DOHH2 (cell line): Measurements from ENCODE around the gene HES1.
A peak's percentile ranks its signal among the peaks of the same experiment; 100 is the strongest.

Experiments
- H3F3A ChIP-seq: fragments of 200-600 bp; sonication (generic), shearing (Covaris generic); 2 replicates; pipeline ENCODE4 v1.6.0; 2016; ENCODE audit warnings: antibody characterized with exemption, mild to moderate bottlenecking; ENCODE audit not compliant: control insufficient read depth, insufficient read depth
- H3K27ac ChIP-seq: fragments of 200-600 bp; sonication (generic); 2 replicates; pipeline ENCODE4 v1.5.1; 2014; ENCODE audit warnings: low read depth, mild to moderate bottlenecking, low read length, moderate library complexity
- H3K27me3 ChIP-seq: fragments of 200-600 bp; sonication (generic); 2 replicates; pipeline ENCODE4 v1.6.1; 2014; ENCODE audit warnings: mild to moderate bottlenecking, low read length, mixed read lengths; ENCODE audit not compliant: control insufficient read depth
- H3K36me3 ChIP-seq: fragments of 200-600 bp; sonication (generic); 2 replicates; pipeline ENCODE4 v1.6.1; 2014; ENCODE audit warnings: mild to moderate bottlenecking, low read length, moderate library complexity, mixed read lengths; ENCODE audit not compliant: control insufficient read depth
- H3K4me1 ChIP-seq: fragments of 200-600 bp; sonication (generic); 2 replicates; pipeline ENCODE4 v1.6.1; 2014; ENCODE audit warnings: mild to moderate bottlenecking, low read length, mixed read lengths; ENCODE audit not compliant: control insufficient read depth
- H3K4me2 ChIP-seq: fragments of 200-600 bp; sonication (generic); 2 replicates; pipeline ENCODE4 v1.6.0; 2014; ENCODE audit warnings: mild to moderate bottlenecking, low read length, moderate library complexity
- H3K4me3 ChIP-seq: fragments of 200-600 bp; sonication (generic); 2 replicates; pipeline ENCODE4 v1.5.1; 2014; ENCODE audit warnings: mild to moderate bottlenecking, low read length, mixed read lengths
- H3K79me2 ChIP-seq: fragments of 200-600 bp; sonication (generic); 2 replicates; pipeline ENCODE4 v1.6.1; 2014; ENCODE audit warnings: mild to moderate bottlenecking, low read length, mixed read lengths; ENCODE audit not compliant: control insufficient read depth
- H3K9me2 ChIP-seq: fragments of 200-600 bp; sonication (generic); replicated peaks from 2 replicates; pipeline ENCODE4 v1.6.1; 2014; ENCODE audit warnings: mild to moderate bottlenecking, low read length, mixed read lengths; ENCODE audit not compliant: control insufficient read depth
- H3K9me3 ChIP-seq: fragments of 200-600 bp; sonication (generic); 2 replicates; pipeline ENCODE4 v1.6.1; 2014; ENCODE audit warnings: antibody characterized with exemption, low read length, mixed read lengths; ENCODE audit not compliant: control insufficient read depth, insufficient read depth
- H4K20me1 ChIP-seq: fragments of 200-600 bp; sonication (generic); 2 replicates; pipeline ENCODE4 v1.6.0; 2014; ENCODE audit warnings: low read depth, mild to moderate bottlenecking, antibody characterized with exemption, low read length, moderate library complexity; ENCODE audit not compliant: control insufficient read depth, insufficient read depth
- EZH2phosphoT487 ChIP-seq: fragments of 200-600 bp; sonication (generic); IDR thresholded peaks from 2 replicates; pipeline ENCODE4 v1.6.1; 2017; ENCODE audit warnings: borderline replicate concordance, mild to moderate bottlenecking, antibody characterized with exemption, low read length, moderate library complexity, mixed read lengths
- TF ChIP-seq, protein P1 (sequence below): fragments of 200-600 bp; sonication (generic); IDR thresholded peaks from one replicate; pipeline ENCODE4 v1.5.1; 2014; ENCODE audit warnings: antibody characterized with exemption, mild to moderate bottlenecking, low read depth, low read length; ENCODE audit not compliant: poor library complexity, severe bottlenecking

Gene HES1

DNA sequence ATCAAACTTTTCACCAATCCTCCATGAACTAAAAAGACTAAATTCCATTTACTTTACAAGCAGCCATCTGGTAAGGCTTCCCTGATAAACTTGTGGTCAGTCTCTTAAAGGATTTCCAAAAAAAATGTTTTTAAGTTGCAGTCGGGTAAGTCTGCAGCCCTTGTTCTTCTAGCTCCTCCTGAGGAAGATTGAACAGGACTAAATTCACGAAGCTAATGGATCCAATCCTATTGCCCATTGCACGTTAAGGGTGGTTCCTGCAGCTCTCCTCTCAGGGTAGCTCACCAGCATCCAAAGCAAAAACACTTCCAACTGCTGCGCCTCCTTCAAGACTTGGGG lies 2.8 kb downstream of the HES1 start:
- H3K9me2 ChIP-seq = no peaks in the 10 kb centered on the region
- TF ChIP-seq, protein P1, sequence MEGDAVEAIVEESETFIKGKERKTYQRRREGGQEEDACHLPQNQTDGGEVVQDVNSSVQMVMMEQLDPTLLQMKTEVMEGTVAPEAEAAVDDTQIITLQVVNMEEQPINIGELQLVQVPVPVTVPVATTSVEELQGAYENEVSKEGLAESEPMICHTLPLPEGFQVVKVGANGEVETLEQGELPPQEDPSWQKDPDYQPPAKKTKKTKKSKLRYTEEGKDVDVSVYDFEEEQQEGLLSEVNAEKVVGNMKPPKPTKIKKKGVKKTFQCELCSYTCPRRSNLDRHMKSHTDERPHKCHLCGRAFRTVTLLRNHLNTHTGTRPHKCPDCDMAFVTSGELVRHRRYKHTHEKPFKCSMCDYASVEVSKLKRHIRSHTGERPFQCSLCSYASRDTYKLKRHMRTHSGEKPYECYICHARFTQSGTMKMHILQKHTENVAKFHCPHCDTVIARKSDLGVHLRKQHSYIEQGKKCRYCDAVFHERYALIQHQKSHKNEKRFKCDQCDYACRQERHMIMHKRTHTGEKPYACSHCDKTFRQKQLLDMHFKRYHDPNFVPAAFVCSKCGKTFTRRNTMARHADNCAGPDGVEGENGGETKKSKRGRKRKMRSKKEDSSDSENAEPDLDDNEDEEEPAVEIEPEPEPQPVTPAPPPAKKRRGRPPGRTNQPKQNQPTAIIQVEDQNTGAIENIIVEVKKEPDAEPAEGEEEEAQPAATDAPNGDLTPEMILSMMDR = no peak
- TF ChIP-seq EZH2phosphoT487 = no peak
- no peaks in the 10 kb centered on the region for H3K36me3 ChIP-seq
- H3K9me3 ChIP-seq = no peaks in the 10 kb centered on the region
- peaks cover 11% of the 10 kb centered on the region for H3K79me2 ChIP-seq
- no peak overlapping the region for H3K27ac ChIP-seq
- no peaks in the 10 kb centered on the region for H4K20me1 ChIP-seq
- peak overlapping the region; percentile 76 for H3K4me2 ChIP-seq
- no peak overlapping the region for H3K4me3 ChIP-seq
- H3K4me1 ChIP-seq = peaks cover 62% of the 10 kb centered on the region
- peaks cover 34% of the 10 kb centered on the region for H3F3A ChIP-seq
- H3K27me3 ChIP-seq = peaks cover 32% of the 10 kb centered on the region

DNA sequence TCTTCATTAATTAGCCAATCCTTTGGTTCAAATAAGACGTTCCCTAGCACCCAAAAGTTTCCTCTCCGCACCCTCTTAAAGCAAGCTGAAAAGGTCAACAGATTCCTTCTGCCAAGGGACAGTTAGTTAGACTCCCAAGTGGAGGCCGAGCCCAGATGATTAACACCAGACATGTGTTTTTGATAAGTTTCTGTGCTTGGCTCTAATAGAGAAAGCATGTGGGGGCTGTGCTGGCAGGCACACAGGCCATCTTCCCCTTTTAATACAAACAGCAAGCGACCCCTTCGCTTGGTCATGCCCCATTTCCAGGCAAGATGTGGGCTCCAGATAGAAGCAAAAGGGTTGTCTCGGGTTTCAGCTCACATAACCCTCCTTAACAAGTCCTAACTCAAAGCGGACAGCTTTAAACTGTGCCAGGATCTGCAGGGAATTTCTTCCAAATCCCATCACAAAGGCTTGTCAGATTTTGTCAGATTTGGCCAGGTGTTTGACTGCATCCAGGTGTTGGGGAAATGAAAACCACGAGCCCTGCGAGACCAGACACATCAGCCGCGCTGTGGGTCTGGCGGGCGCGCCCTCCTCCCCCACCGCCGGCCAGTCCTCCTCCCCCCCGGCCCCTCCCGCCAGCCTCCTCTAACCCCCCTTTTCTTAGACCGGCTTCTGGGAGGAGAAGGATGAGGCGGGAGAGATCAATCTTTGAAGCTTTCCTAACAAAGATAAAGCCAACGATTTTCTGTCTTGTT lies 3.3 kb downstream of the HES1 start:
- Histone ChIP-seq H4K20me1 (no peaks in the 10 kb centered on the region), H3K9me2 (no peaks in the 10 kb centered on the region), H3K4me2 (peak overlapping the region; percentile 76), H3K36me3 (no peaks in the 10 kb centered on the region), H3K27ac (0 out of 2 replicates have a peak overlapping the region, but pooled peaks have one; percentile 4), H3K79me2 (peaks cover 10% of the 10 kb centered on the region), H3K4me3 (no peak overlapping the region), H3K4me1 (peaks cover 61% of the 10 kb centered on the region), H3F3A (peaks cover 34% of the 10 kb centered on the region), H3K27me3 (peaks cover 32% of the 10 kb centered on the region), H3K9me3 (no peaks in the 10 kb centered on the region)
- TF ChIP-seq, protein P1 = no peak
- no peak for TF ChIP-seq EZH2phosphoT487

DNA sequence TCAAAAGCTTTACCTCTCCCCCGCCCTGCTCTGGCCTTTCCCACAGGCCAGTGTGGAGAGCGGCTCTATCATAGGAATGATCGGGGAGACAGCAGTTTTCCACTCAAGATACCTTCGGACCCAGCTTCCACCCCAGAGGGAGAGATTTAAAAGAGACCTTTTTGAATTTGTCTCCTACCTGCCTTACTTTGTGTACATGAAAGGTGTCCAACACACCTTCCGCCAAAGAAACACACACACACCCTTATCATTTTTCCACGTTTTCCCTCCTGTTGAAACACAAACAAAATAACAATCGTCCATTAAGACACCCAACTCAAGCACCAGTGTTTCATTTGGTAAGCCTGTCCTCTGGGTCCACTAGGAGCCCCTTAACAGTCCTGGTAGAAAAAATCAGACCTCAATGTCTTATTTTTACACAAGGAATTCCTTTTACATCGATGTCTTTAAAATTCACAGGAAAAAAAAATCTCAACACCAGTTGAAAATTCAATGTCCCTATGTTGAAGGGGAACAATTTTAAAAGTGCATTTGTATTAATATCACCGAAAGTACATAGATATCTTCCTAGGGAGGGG lies 4.0 kb downstream of the HES1 start:
- Histone ChIP-seq H3K36me3 (no peaks in the 10 kb centered on the region), H3K9me3 (no peaks in the 10 kb centered on the region), H3K4me2 (peak overlapping the region; percentile 76), H3K4me3 (no peak overlapping the region), H3F3A (peaks cover 34% of the 10 kb centered on the region), H3K4me1 (peaks cover 61% of the 10 kb centered on the region), H3K9me2 (no peaks in the 10 kb centered on the region), H3K27ac (no peak overlapping the region), H4K20me1 (no peaks in the 10 kb centered on the region), H3K79me2 (peaks cover 10% of the 10 kb centered on the region), H3K27me3 (peaks cover 32% of the 10 kb centered on the region)
- TF ChIP-seq, protein P1 = no peak
- TF ChIP-seq EZH2phosphoT487 = no peak
